Measurements from ENCODE around the gene HOXB4. TPM values are rescaled to one million over a fixed set of nuclear protein-coding genes. Genes with fewer than 3 reads are reported as not detected.

Gene HOXB4
- total RNA-seq, 4 donors from 2014 or later, result 0.67 to 1.2 (median 0.80) TPM

GRCh38 chr17:48624544-48625494 lies 46.7 kb upstream of the HOXB4 start:
- DNase-seq, result no peak
- no peak for TF ChIP-seq CTCF (IDR thresholded peaks at IDR 0.05)
- no peak for TF ChIP-seq POLR2A (IDR thresholded peaks at IDR 0.05)
- intact Hi-C loops (cut with DNase I), result no loop called here
- H3K4me1 ChIP-seq, result peaks cover 10 to 20% of the 10 kb centered on the region in 2 donors
- 3 to 5% methylated on average over 23 to 32 of the region's 66 CpGs for WGBS, 2 donors
- peak overlapping the region in 1 of 3 donors; percentile 10 for H3K4me3 ChIP-seq (replicated peaks in 1 of 3)
- H3K9me3 ChIP-seq, result no peaks in the 10 kb centered on the region
- H3K27ac ChIP-seq, result no peak overlapping the region
- no peaks in the 10 kb centered on the region for H3K36me3 ChIP-seq
- peaks cover 77% of the 10 kb centered on the region for H3K27me3 ChIP-seq

GRCh38 chr17:48624118-48624517 lies 46.0 kb upstream of the HOXB4 start:
- H3K9me3 ChIP-seq, result no peaks in the 10 kb centered on the region
- H3K27me3 ChIP-seq, result peaks cover 77% of the 10 kb centered on the region
- no peak for DNase-seq
- no peak for TF ChIP-seq POLR2A (IDR thresholded peaks at IDR 0.05)
- no peak for TF ChIP-seq CTCF (IDR thresholded peaks at IDR 0.05)
- intact Hi-C loops (cut with DNase I), result no loop called here
- 17 to 25% methylated on average over 5 of the region's 5 CpGs for WGBS, 2 donors
- H3K4me1 ChIP-seq, result peaks cover 10 to 20% of the 10 kb centered on the region in 2 donors
- no peak overlapping the region for H3K4me3 ChIP-seq (replicated peaks in 1 of 3)
- H3K36me3 ChIP-seq, result no peaks in the 10 kb centered on the region
- H3K27ac ChIP-seq, result no peak overlapping the region

- peaks cover 79% of the 10 kb centered on the region for H3K27me3 ChIP-seq
- no peak overlapping the region for H3K4me3 ChIP-seq (replicated peaks in 1 of 3)
- H3K36me3 ChIP-seq, result no peaks in the 10 kb centered on the region
- intact Hi-C loops (cut with DNase I), result no loop called here
- WGBS, 2 donors, result 16 to 23% methylated on average over 4 of the region's 4 CpGs
- no peaks in the 10 kb centered on the region for H3K9me3 ChIP-seq
- TF ChIP-seq POLR2A (IDR thresholded peaks at IDR 0.05) (no peak), CTCF (IDR thresholded peaks at IDR 0.05) (no peak)
- peaks cover 10 to 20% of the 10 kb centered on the region in 2 donors for H3K4me1 ChIP-seq
- no peak overlapping the region for H3K27ac ChIP-seq
- DNase-seq, result no peak
Observed at GRCh38 chr17:48623583-48623982, 45.4 kb upstream of the HOXB4 start.

- Histone ChIP-seq H3K27ac (no peak overlapping the region), H3K4me3 (replicated peaks in 1 of 3) (no peak overlapping the region), H3K27me3 (peaks cover 83% of the 10 kb centered on the region), H3K9me3 (no peaks in the 10 kb centered on the region), H3K36me3 (no peaks in the 10 kb centered on the region), H3K4me1 (peaks cover 10 to 20% of the 10 kb centered on the region in 2 donors)
- TF ChIP-seq CTCF (IDR thresholded peaks at IDR 0.05) (no peak), POLR2A (IDR thresholded peaks at IDR 0.05) (no peak)
- WGBS, 2 donors, result 20 to 21% methylated on average over 11 of the region's 11 CpGs
- intact Hi-C loops (cut with DNase I), result no loop called here
- no peak for DNase-seq
Observed at GRCh38 chr17:48622857-48623256, 44.7 kb upstream of the HOXB4 start.
